GM18867 (cell line): Measurements from ENCODE around the gene PYGO2.
"Not testable (repeated sequence)": the region's sequence is repeated elsewhere in the genome, so short reads cannot be mapped to it uniquely, and the experiment has no call there.

Source experiments
- ATAC-seq: cut with Tn5 transposase; IDR thresholded peaks from one replicate; pipeline ENCODE4 v1.9.1; 2021; ENCODE audit warnings: mild to moderate bottlenecking, moderate library complexity; ENCODE audit not compliant: unreplicated experiment

Gene PYGO2

GRCh38 chr1:154911691-154912550, 49.7 kb downstream of the PYGO2 start:
- ATAC-seq = no peak

- ATAC-seq = no peak
Measured at GRCh38 chr1:154910851-154911250, 50.7 kb downstream of the PYGO2 start.

- ATAC-seq = no peak
Measured at GRCh38 chr1:154908937-154909336, 52.6 kb downstream of the PYGO2 start.

GRCh38 chr1:154908129-154908528, 53.5 kb downstream of the PYGO2 start:
- ATAC-seq = not testable (repeated sequence)
